Left ventricle myocardium superior (tissue), 1 donor: ENCODE data around the gene PJVK. TPM values are rescaled to one million over a fixed set of nuclear protein-coding genes. Genes with fewer than 3 reads are reported as not detected.
"Not testable (repeated sequence)": the region's sequence is repeated elsewhere in the genome, so short reads cannot be mapped to it uniquely, and the experiment has no call there.

Source experiments
- ATAC-seq: fragments of 200-7000 bp; cut with Tn5 transposase; one replicate; pipeline ENCODE4 v1.9.1; 2020; ENCODE audit warnings: mild to moderate bottlenecking, moderate library complexity
- DNase-seq: peaks from one replicate; pipeline ENCODE4 v3.0.0-alpha.2; 2020
- intact Hi-C: fragments of 100-400 bp; cut with micrococcal nuclease; formaldehyde crosslinking; loops from one replicate; pipeline ENCODE4 v1.11.0; 2022
- long read RNA-seq: library from polyadenylated mRNA; unstranded; transcript quantifications from one replicate; pipeline ENCODE4 v2.0.0, GENCODE V29; 2021
- total RNA-seq: library from RNA; stranded (reverse); fragmentation: NEBNext Ultra II Directional; extraction: Animal tissue kit (Norgen Biotek cat#: 25700); gene quantifications from one replicate; pipeline ENCODE4 v1.2.1, GENCODE V29; 2021
- donor health status: DM: no; HTN: yes; CAD: no; lungs with severe emphysema.

Gene PJVK, protein sequence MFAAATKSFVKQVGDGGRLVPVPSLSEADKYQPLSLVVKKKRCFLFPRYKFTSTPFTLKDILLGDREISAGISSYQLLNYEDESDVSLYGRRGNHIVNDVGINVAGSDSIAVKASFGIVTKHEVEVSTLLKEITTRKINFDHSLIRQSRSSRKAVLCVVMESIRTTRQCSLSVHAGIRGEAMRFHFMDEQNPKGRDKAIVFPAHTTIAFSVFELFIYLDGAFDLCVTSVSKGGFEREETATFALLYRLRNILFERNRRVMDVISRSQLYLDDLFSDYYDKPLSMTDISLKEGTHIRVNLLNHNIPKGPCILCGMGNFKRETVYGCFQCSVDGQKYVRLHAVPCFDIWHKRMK
- 1.1 TPM for total RNA-seq
- long read RNA-seq, partial matches to known transcripts: 0 of 1 reads
- long read RNA-seq, other reads (novel, unspliced or antisense): 0 of 1 reads

GRCh38 chr2:178450774-178451525, at the start of gene PJVK, which contains the start of gene PRKRA:
Gene PJVK (plus strand): TSS chr2:178451378. CDS start chr2:178453410, 2,032 bp downstream.
Gene PRKRA (minus strand): TSS chr2:178451175. CDS start chr2:178451030, 145 bp downstream.
- ATAC-seq (peak; percentile 98), DNase-seq (peak; percentile 99)
- intact Hi-C loops: no loop called here

GRCh38 chr2:178401994-178402437, 49.2 kb upstream of the PJVK start:
- ATAC-seq (no peak), DNase-seq (no peak)
- intact Hi-C loops: no loop called here

- intact Hi-C loops: no loop called here
- ATAC-seq: no peak
- DNase-seq: no peak
Observed at GRCh38 chr2:178403671-178404306, 47.4 kb upstream of the PJVK start.

- DNase-seq (peak; percentile 34), ATAC-seq (peak; percentile 58)
- intact Hi-C loops: no loop called here
Observed at GRCh38 chr2:178404368-178404767, 46.8 kb upstream of the PJVK start.

GRCh38 chr2:178409261-178409660, 41.9 kb upstream of the PJVK start:
- intact Hi-C loops: no loop called here
- DNase-seq: no peak
- no peak for ATAC-seq

DNA sequence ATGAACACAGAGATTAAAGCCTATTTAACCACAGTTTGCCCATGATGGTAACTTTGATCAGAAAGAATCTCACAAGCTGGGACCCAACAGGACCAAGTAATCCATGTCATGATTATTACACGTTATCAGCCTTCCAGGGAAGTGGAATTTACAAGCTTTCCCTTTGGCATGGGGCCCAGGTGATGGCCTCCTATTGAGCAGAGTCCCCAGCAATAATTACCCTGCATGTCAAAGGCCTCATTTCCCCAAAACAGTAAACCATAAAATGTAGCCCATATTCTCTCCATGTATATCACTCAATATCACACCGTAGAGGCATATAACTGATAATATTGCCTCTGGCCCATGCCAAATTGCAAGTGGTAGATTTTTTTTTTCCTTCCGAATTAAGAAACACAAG, 39.1 kb upstream of the PJVK start:
- ATAC-seq (no peak), DNase-seq (no peak)
- intact Hi-C loops: loop anchor here (10.0 kb wide), 1 partner anchor 277 kb away; no protein-coding TSS in a partner anchor

DNA sequence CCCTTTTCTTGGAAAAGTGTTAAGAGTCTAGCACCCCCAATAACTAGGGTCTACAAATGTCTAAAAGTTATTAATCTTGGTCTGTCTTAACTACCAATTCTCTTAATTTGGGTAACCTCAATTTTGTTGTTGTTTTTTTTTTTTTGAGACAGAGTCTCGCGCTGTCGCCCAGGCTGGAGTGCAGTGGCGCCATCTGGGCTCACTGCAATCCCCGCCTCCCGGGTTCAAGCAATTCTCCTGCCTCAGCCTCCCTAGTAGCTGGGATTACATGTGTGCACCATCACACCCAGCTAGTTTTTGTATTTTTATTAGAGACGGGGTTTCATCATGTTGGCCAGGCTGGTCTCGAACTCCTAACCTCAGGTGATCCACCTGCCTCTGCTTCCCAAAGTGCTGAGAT, 38.7 kb upstream of the PJVK start:
- ATAC-seq, DNase-seq: not testable (repeated sequence)
- intact Hi-C loops: loop anchor here (10.0 kb wide), 1 partner anchor 278 kb away; no protein-coding TSS in a partner anchor

DNA sequence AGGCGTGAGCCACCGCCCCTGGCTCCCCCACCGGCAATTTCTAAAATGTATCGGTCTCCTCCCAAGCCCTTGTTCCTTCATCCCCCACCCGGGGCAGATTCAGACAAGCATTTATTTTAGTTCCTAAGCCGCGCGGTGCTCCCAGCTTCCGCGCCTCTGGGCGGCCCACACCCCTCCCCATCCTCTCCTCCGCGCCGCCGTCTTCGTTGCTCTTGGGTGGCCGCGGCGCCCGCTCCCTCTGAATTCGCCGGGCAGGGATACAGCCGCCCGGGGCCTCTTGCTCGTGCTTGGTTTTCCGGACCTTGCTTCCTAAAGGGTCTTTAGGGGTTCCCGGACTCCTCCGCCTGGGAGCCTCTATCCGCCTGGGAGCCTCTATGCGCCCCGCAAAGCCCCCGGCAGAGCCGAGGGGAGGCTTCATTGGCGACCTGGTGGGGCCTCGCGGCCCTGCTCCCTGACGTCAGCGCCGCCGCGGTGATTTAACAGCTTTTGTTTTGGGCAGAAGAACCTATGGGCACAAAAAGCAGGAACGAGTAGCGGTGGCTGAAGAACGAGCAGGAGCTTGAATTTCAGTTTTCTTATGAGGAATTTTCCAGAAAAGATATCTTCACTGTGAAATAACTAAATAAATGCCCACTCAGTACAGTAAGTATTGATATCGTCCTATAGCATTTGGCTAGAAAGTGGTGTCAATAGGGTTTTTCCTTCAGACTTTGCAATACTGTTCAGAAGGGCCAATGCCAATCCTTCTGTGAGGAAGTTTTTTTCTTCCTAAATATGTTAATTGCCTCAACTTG, 37.5 kb upstream of the PJVK start:
- intact Hi-C loops: loop anchor here (10.0 kb wide), 1 partner anchor 279 kb away; no protein-coding TSS in a partner anchor
- ATAC-seq: peak; percentile 90
- DNase-seq: peak; percentile 87

- ATAC-seq (peak; percentile 96), DNase-seq (peak; percentile 88)
- intact Hi-C loops: loop anchor here (10.0 kb wide), 1 partner anchor 280 kb away; no protein-coding TSS in a partner anchor
Observed at GRCh38 chr2:178414266-178415247, 36.6 kb upstream of the PJVK start.

GRCh38 chr2:178415979-178416378, 35.2 kb upstream of the PJVK start:
- intact Hi-C loops: loop anchor here (10.0 kb wide), 1 partner anchor 281 kb away; no protein-coding TSS in a partner anchor
- no peak for ATAC-seq
- no peak for DNase-seq

GRCh38 chr2:178417916-178418315, 33.3 kb upstream of the PJVK start:
- DNase-seq (no peak), ATAC-seq (no peak)
- intact Hi-C loops: loop anchor here (10.0 kb wide), 1 partner anchor 283 kb away; no protein-coding TSS in a partner anchor

GRCh38 chr2:178418426-178418825, 32.8 kb upstream of the PJVK start:
- DNase-seq: no peak
- intact Hi-C loops: loop anchor here (10.0 kb wide), 1 partner anchor 284 kb away; no protein-coding TSS in a partner anchor
- ATAC-seq: no peak

DNA sequence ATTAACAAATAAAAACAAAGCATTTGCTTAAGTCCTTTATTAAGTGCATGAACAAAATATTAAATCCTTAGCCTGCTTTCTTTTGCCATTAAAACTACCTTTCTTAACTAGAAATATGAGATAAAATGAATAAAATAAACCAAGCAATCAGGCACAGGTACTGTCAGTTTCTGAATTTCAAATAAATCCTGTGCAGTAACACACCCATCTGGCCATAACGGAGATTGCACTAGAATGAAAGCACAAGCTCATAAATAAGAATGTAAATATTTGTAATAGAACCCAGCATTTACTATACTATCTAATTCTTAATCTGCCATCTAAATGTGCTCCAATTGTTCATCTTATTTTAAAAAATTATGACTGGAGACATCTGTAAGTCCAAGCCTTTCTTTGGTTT, 32.1 kb upstream of the PJVK start:
- ATAC-seq (no peak), DNase-seq (no peak)
- intact Hi-C loops: loop anchor here (10.0 kb wide), 1 partner anchor 284 kb away; no protein-coding TSS in a partner anchor

- intact Hi-C loops: no loop called here
- ATAC-seq (no peak), DNase-seq (no peak)
Observed at GRCh38 chr2:178420463-178420999, 30.6 kb upstream of the PJVK start.

DNA sequence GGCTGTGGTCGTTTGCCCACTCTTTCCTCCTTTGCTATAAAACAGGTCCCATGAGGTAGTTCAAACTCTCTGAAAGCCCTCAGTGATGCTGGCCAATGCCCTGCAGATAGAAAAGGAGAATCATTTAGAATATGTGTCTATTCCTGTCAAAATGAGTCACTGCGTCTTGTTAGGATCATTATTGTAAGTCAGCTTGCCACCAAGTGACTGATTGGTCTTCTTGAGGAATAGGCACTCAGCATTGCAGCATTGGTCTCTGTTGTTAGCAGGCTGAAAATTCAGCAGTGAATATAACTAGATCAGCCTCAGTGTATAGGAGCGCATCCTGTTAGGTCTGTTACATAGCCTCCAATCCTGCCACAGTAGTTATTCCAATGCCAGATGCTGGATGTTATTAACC, 29.1 kb upstream of the PJVK start:
- no peak for DNase-seq
- ATAC-seq: no peak
- intact Hi-C loops: no loop called here

GRCh38 chr2:178423746-178424145, 27.4 kb upstream of the PJVK start:
- ATAC-seq, intact Hi-C loops, DNase-seq: not testable (repeated sequence)

- ATAC-seq: no peak
- intact Hi-C loops: no loop called here
Observed at GRCh38 chr2:178425255-178425827, 25.8 kb upstream of the PJVK start.

More at GRCh38 chr2:178425255-178425827, 25.8 kb upstream of the PJVK start:
- no peak for DNase-seq
